ENCODE results near the gene LRP3. TPM values are rescaled to one million over a fixed set of nuclear protein-coding genes. Genes with fewer than 3 reads are reported as not detected.
"Not testable (repeated sequence)": the region's sequence is repeated elsewhere in the genome, so short reads cannot be mapped to it uniquely, and the experiment has no call there.

The LRP3 gene
- total RNA-seq, 1 donor from 2014 or later, result 13.3 TPM

DNA sequence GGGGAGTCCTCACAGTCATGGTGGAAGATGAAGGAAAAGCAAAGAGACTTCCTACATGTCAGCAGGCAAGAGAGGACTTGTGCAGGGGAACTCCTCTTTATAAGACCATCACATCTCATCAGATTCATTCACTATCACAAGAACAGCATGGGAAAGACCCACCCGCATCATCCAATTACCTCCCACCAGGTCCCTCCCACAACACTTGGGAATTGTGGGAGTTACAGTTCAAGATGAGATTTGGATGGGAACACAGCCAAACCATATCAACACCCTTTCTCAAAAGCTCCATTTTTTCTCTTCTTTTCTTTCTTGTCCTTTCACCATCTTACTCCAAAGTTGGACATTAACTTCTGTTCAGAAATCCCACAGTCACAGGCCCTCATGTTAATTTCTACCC, 4.7 kb upstream of the LRP3 start:
- no peaks in the 10 kb centered on the region for H3K36me3 ChIP-seq (ENCODE audit: insufficient read depth, low read length)
- no peak overlapping the region for H3K27ac Mint-ChIP-seq (ENCODE audit: unreplicated experiment)

GRCh38 chr19:33191092-33191491, 3.0 kb upstream of the LRP3 start:
- H4K20me1 ChIP-seq (ENCODE audit: insufficient read depth, low read length); FAIRE-seq; H3K4me2 ChIP-seq (ENCODE audit: low read length); H3K27me3 ChIP-seq (ENCODE audit: insufficient read depth, low read length); H3K4me3 ChIP-seq (ENCODE audit: insufficient read depth, low read depth, low read length); H3K36me3 ChIP-seq (ENCODE audit: insufficient read depth, low read length); DNase-seq (ENCODE audit: low read depth); H3K9me3 Mint-ChIP-seq (ENCODE audit: unreplicated experiment); H3K4me1 ChIP-seq (ENCODE audit: insufficient read depth, low read length); H2AFZ ChIP-seq (ENCODE audit: low read depth, low read length); H3K9ac ChIP-seq (ENCODE audit: low read length); H3K79me2 ChIP-seq (ENCODE audit: insufficient read depth, low read length); H3K4me1 Mint-ChIP-seq (ENCODE audit: low read depth, unreplicated experiment); H3K27ac Mint-ChIP-seq (ENCODE audit: unreplicated experiment); H3K27ac ChIP-seq (ENCODE audit: low read depth, low read length); H3K36me3 Mint-ChIP-seq (ENCODE audit: low read depth, unreplicated experiment); H3K4me3 Mint-ChIP-seq (ENCODE audit: unreplicated experiment); H3K9me3 ChIP-seq (ENCODE audit: insufficient read depth, low read depth, low read length): not testable (repeated sequence)
- peaks cover 42% of the 10 kb centered on the region for H3K27me3 Mint-ChIP-seq (ENCODE audit: low read depth, unreplicated experiment)

More for the DNA sequence above, 4.7 kb upstream of the LRP3 start:
- Histone ChIP-seq H3K9me3 (ENCODE audit: insufficient read depth, low read depth, low read length) (no peaks in the 10 kb centered on the region), H3K9ac (ENCODE audit: low read length) (no peak overlapping the region), H3K4me2 (ENCODE audit: low read length) (no peak overlapping the region), H4K20me1 (ENCODE audit: insufficient read depth, low read length) (no peaks in the 10 kb centered on the region), H3K27me3 (ENCODE audit: insufficient read depth, low read length) (peaks cover 4% of the 10 kb centered on the region), H3K4me1 (ENCODE audit: insufficient read depth, low read length) (no peaks in the 10 kb centered on the region), H3K79me2 (ENCODE audit: insufficient read depth, low read length) (no peaks in the 10 kb centered on the region), H2AFZ (ENCODE audit: low read depth, low read length) (no peak overlapping the region), H3K27ac (ENCODE audit: low read depth, low read length) (no peak overlapping the region), H3K4me3 (ENCODE audit: insufficient read depth, low read depth, low read length) (no peak overlapping the region)
- H3K4me1 Mint-ChIP-seq (ENCODE audit: low read depth, unreplicated experiment), result no peaks in the 10 kb centered on the region
- H3K27me3 Mint-ChIP-seq (ENCODE audit: low read depth, unreplicated experiment), result peaks cover 42% of the 10 kb centered on the region
- TF ChIP-seq EZH2 (IDR thresholded peaks at IDR 0.05; ENCODE audit: insufficient read depth, low read length) (no peak), CTCF (IDR thresholded peaks at IDR 0.05; ENCODE audit: insufficient read depth, low read depth, low read length) (no peak)
- FAIRE-seq, result no peak
- H3K36me3 Mint-ChIP-seq (ENCODE audit: low read depth, unreplicated experiment), result peaks cover 3% of the 10 kb centered on the region
- no peak overlapping the region for H3K4me3 Mint-ChIP-seq (ENCODE audit: unreplicated experiment)
- peaks cover 4% of the 10 kb centered on the region for H3K9me3 Mint-ChIP-seq (ENCODE audit: unreplicated experiment)
- DNase-seq (ENCODE audit: low read depth), result no peak

- FAIRE-seq (no peak), DNase-seq (ENCODE audit: low read depth) (no peak)
- no peak overlapping the region for H3K4me3 ChIP-seq (ENCODE audit: insufficient read depth, low read depth, low read length)
- Mint-ChIP-seq H3K27ac (ENCODE audit: unreplicated experiment) (no peak overlapping the region), H3K4me1 (ENCODE audit: low read depth, unreplicated experiment) (peaks cover 1% of the 10 kb centered on the region), H3K27me3 (ENCODE audit: low read depth, unreplicated experiment) (peaks cover 41% of the 10 kb centered on the region), H3K4me3 (ENCODE audit: unreplicated experiment) (no peak overlapping the region), H3K9me3 (ENCODE audit: unreplicated experiment) (peaks cover 4% of the 10 kb centered on the region), H3K36me3 (ENCODE audit: low read depth, unreplicated experiment) (peaks cover 3% of the 10 kb centered on the region)
- no peak overlapping the region for H3K27ac ChIP-seq (ENCODE audit: low read depth, low read length)
- H3K27me3 ChIP-seq (ENCODE audit: insufficient read depth, low read length), result peaks cover 4% of the 10 kb centered on the region
- H2AFZ ChIP-seq (ENCODE audit: low read depth, low read length), result no peak overlapping the region
- H4K20me1 ChIP-seq (ENCODE audit: insufficient read depth, low read length), result peaks cover 10% of the 10 kb centered on the region
- H3K36me3 ChIP-seq (ENCODE audit: insufficient read depth, low read length), result no peaks in the 10 kb centered on the region
- peaks cover 4% of the 10 kb centered on the region for H3K4me1 ChIP-seq (ENCODE audit: insufficient read depth, low read length)
- H3K9ac ChIP-seq (ENCODE audit: low read length), result no peak overlapping the region
- TF ChIP-seq CTCF (IDR thresholded peaks at IDR 0.05; ENCODE audit: insufficient read depth, low read depth, low read length) (no peak), EZH2 (IDR thresholded peaks at IDR 0.05; ENCODE audit: insufficient read depth, low read length) (no peak)
- peaks cover 6% of the 10 kb centered on the region for H3K79me2 ChIP-seq (ENCODE audit: insufficient read depth, low read length)
- no peaks in the 10 kb centered on the region for H3K9me3 ChIP-seq (ENCODE audit: insufficient read depth, low read depth, low read length)
- no peak overlapping the region for H3K4me2 ChIP-seq (ENCODE audit: low read length)
Measured at GRCh38 chr19:33191501-33191900, 2.6 kb upstream of the LRP3 start.

Measured in astrocyte (in vitro differentiated cells and primary cell).